HEK293 (cell line): ENCODE data around the gene MNT.

ENCODE experiments used
- BCL11B ChIP-seq: fragments of 450-650 bp; formaldehyde crosslinking; IDR thresholded peaks from 2 replicates; pipeline ENCODE4 v1.5.1; 2016; ENCODE audit warnings: low read depth, missing biosample characterization, missing genetic modification characterization
- EGR2 ChIP-seq: fragments of 450-650 bp; formaldehyde crosslinking; IDR thresholded peaks from 2 replicates; pipeline ENCODE4 v1.5.1; 2016; ENCODE audit warnings: low read depth, missing biosample characterization, missing genetic modification characterization
- GLI2 ChIP-seq: fragments of 450-650 bp; formaldehyde crosslinking; IDR thresholded peaks from 2 replicates; pipeline ENCODE4; 2017; ENCODE audit warnings: missing biosample characterization, missing genetic modification characterization, low read depth, borderline replicate concordance
- KLF17 ChIP-seq: fragments of 450-650 bp; formaldehyde crosslinking; IDR thresholded peaks from 2 replicates; pipeline ENCODE4 v1.5.1; 2016; ENCODE audit warnings: missing biosample characterization, missing genetic modification characterization
- MZF1 ChIP-seq: fragments of 450-650 bp; formaldehyde crosslinking; IDR thresholded peaks from 2 replicates; pipeline ENCODE4 v1.5.1; 2017; ENCODE audit warnings: missing biosample characterization, missing genetic modification characterization, borderline replicate concordance
- OSR2 ChIP-seq: fragments of 450-650 bp; formaldehyde crosslinking; IDR thresholded peaks from 2 replicates; pipeline ENCODE4 v1.5.1; 2016; ENCODE audit warnings: missing biosample characterization, missing genetic modification characterization
- REST ChIP-seq: fragments of 450-650 bp; formaldehyde crosslinking; IDR thresholded peaks from 2 replicates; pipeline ENCODE4 v1.5.1; 2016; ENCODE audit warnings: missing biosample characterization, missing genetic modification characterization
- SP7 ChIP-seq: fragments of 450-650 bp; formaldehyde crosslinking; IDR thresholded peaks from 2 replicates; pipeline ENCODE4 v1.5.1; 2016; ENCODE audit warnings: missing biosample characterization, missing genetic modification characterization
- ZIC2 ChIP-seq: fragments of 450-650 bp; formaldehyde crosslinking; IDR thresholded peaks from 2 replicates; pipeline ENCODE4 v1.5.1; 2016; ENCODE audit warnings: missing biosample characterization, missing genetic modification characterization
- ZNF114 ChIP-seq: fragments of 450-650 bp; formaldehyde crosslinking; IDR thresholded peaks from 2 replicates; pipeline ENCODE4 v1.5.0; 2017; ENCODE audit warnings: missing biosample characterization, missing genetic modification characterization
- ZNF133 ChIP-seq: fragments of 450-650 bp; formaldehyde crosslinking; IDR thresholded peaks from 2 replicates; pipeline ENCODE4 v1.5.1; 2016; ENCODE audit warnings: missing biosample characterization, missing genetic modification characterization
- ZNF26 ChIP-seq: fragments of 450-650 bp; formaldehyde crosslinking; IDR thresholded peaks from 2 replicates; pipeline ENCODE4 v1.5.1; 2016; ENCODE audit warnings: missing biosample characterization, missing genetic modification characterization
- ZNF266 ChIP-seq: fragments of 450-650 bp; formaldehyde crosslinking; IDR thresholded peaks from 2 replicates; pipeline ENCODE4 v1.5.1; 2016; ENCODE audit warnings: missing biosample characterization, missing genetic modification characterization, low read depth
- ZNF292 ChIP-seq: fragments of 450-650 bp; formaldehyde crosslinking; IDR thresholded peaks from 2 replicates; pipeline ENCODE4 v1.5.1; 2016; ENCODE audit warnings: low read depth, missing biosample characterization, missing genetic modification characterization, borderline replicate concordance
- ZNF311 ChIP-seq: fragments of 450-650 bp; formaldehyde crosslinking; IDR thresholded peaks from 2 replicates; pipeline ENCODE4 v1.5.1; 2017; ENCODE audit warnings: missing biosample characterization, missing genetic modification characterization, borderline replicate concordance
- ZNF324 ChIP-seq: fragments of 450-650 bp; formaldehyde crosslinking; IDR thresholded peaks from 2 replicates; pipeline ENCODE4 v1.5.1; 2016; ENCODE audit warnings: missing biosample characterization, missing genetic modification characterization
- ZNF354C ChIP-seq: fragments of 450-650 bp; formaldehyde crosslinking; IDR thresholded peaks from 2 replicates; pipeline ENCODE4 v1.5.1; 2016; ENCODE audit warnings: missing biosample characterization, missing genetic modification characterization, low read depth, borderline replicate concordance
- ZNF37A ChIP-seq: fragments of 450-650 bp; IDR thresholded peaks from 2 replicates; pipeline ENCODE4 v1.5.1; 2018; ENCODE audit warnings: missing biosample characterization, missing genetic modification characterization
- ZNF510 ChIP-seq: fragments of 450-650 bp; formaldehyde crosslinking; IDR thresholded peaks from 2 replicates; pipeline ENCODE4 v1.5.1; 2018; ENCODE audit warnings: mild to moderate bottlenecking, missing genetic modification characterization, missing biosample characterization; ENCODE audit not compliant: insufficient replicate concordance
- ZNF513 ChIP-seq: fragments of 450-650 bp; IDR thresholded peaks from 2 replicates; pipeline ENCODE4 v1.5.1; 2018; ENCODE audit warnings: missing biosample characterization, missing genetic modification characterization
- ZNF558 ChIP-seq: fragments of 450-650 bp; formaldehyde crosslinking; IDR thresholded peaks from 2 replicates; pipeline ENCODE4 v1.5.1; 2016; ENCODE audit warnings: missing biosample characterization, missing genetic modification characterization
- ZNF580 ChIP-seq: fragments of 450-650 bp; formaldehyde crosslinking; IDR thresholded peaks from 2 replicates; pipeline ENCODE4 v1.5.1; 2016; ENCODE audit warnings: missing biosample characterization, missing genetic modification characterization
- ZNF658 ChIP-seq: fragments of 450-650 bp; formaldehyde crosslinking; IDR thresholded peaks from 2 replicates; pipeline ENCODE4; 2016; ENCODE audit warnings: missing biosample characterization, missing genetic modification characterization
- ZNF777 ChIP-seq: fragments of 450-650 bp; formaldehyde crosslinking; IDR thresholded peaks from 2 replicates; pipeline ENCODE4 v1.5.1; 2017; ENCODE audit warnings: missing biosample characterization, missing genetic modification characterization, borderline replicate concordance
- ZNF843 ChIP-seq: fragments of 450-650 bp; formaldehyde crosslinking; IDR thresholded peaks from 2 replicates; pipeline ENCODE4 v1.5.1; 2016; ENCODE audit warnings: missing biosample characterization, missing genetic modification characterization
- ZSCAN23 ChIP-seq: fragments of 450-650 bp; formaldehyde crosslinking; IDR thresholded peaks from 2 replicates; pipeline ENCODE4 v1.5.1; 2016; ENCODE audit warnings: missing biosample characterization, missing genetic modification characterization
- ZXDB ChIP-seq: fragments of 450-650 bp; formaldehyde crosslinking; IDR thresholded peaks from 2 replicates; pipeline ENCODE4 v1.5.1; 2016; ENCODE audit warnings: missing biosample characterization, missing genetic modification characterization
- TF ChIP-seq, protein P1 (sequence below): fragments of 450-650 bp; formaldehyde crosslinking; IDR thresholded peaks from 2 replicates; pipeline ENCODE4 v1.5.1; 2016; ENCODE audit warnings: missing biosample characterization, missing genetic modification characterization
- TF ChIP-seq, protein P2 (sequence below): fragments of 450-650 bp; formaldehyde crosslinking; IDR thresholded peaks from 2 replicates; pipeline ENCODE4 v1.5.1; 2016; ENCODE audit warnings: missing biosample characterization, missing genetic modification characterization

Gene MNT

DNA sequence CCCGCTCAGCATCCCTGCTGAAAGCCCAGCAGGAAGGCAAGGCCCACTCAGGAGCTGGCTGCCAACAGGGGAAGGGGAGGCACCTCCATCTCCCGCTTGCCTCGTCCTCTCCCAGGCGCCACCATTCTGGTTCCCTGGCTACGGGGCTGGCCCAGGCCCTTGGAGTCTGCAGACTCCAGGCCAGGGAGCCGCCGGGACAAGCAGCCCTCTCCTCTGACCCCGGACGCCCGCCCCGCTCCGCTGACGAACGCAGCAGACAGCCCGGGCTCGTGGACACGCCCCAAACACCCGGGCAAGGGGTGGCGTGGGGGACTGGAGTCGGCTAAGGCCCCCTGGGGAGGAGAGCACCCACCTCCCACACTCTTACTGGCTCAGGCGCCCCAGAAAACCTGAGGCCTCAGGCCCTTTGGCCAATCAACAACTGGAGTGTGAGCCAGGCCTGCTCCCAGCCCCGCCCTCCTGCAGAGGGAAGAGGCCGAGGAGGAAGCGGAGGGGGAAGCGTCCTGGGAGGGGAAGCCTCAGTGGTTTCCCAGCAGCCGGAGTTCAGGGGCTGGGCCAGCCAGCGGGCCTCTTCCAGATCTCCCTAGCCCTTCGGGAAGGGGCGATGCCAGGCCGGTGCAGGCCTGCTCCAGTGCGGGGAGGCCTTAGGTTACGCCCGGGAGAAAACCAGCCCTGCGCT, 4.2 kb downstream of the MNT start (continued):
- TF ChIP-seq REST (tag by site-specific recombination), result no peak
- TF ChIP-seq, protein P1, sequence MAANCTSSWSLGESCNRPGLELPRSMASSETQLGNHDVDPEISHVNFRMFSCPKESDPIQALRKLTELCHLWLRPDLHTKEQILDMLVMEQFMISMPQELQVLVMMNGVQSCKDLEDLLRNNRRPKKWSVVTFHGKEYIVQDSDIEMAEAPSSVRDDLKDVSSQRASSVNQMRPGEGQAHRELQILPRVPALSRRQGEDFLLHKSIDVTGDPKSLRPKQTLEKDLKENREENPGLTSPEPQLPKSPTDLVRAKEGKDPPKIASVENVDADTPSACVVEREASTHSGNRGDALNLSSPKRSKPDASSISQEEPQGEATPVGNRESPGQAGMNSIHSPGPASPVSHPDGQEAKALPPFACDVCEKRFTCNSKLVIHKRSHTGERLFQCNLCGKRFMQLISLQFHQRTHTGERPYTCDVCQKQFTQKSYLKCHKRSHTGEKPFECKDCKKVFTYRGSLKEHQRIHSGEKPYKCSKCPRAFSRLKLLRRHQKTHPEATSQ (tag by site-specific recombination), result no peak
- peak; percentile 86 for TF ChIP-seq ZIC2 (tag by site-specific recombination)
- TF ChIP-seq ZNF324 (tag by site-specific recombination), result no peak
- no peak for TF ChIP-seq ZNF37A (tag by site-specific recombination)
- peak; percentile 50 for TF ChIP-seq OSR2 (tag by site-specific recombination)
- TF ChIP-seq ZNF114, result no peak
- no peak for TF ChIP-seq ZNF292 (tag by site-specific recombination)
- TF ChIP-seq EGR2, result peak; percentile 86
- TF ChIP-seq ZNF513 (tag by site-specific recombination), result no peak
- TF ChIP-seq ZNF266 (tag by site-specific recombination), result no peak
- no peak for TF ChIP-seq ZNF558
- 0 out of 2 replicates have a peak, but pooled peaks have one; percentile 33 for TF ChIP-seq ZNF580 (tag by site-specific recombination)
- TF ChIP-seq BCL11B, result no peak
- TF ChIP-seq ZNF26, result no peak
- TF ChIP-seq ZNF843 (tag by site-specific recombination), result no peak
- peak; percentile 53; the same call in 1 of the 2 replicates for TF ChIP-seq ZXDB (tag by site-specific recombination)
- no peak for TF ChIP-seq ZNF311 (tag by site-specific recombination)
- no peak for TF ChIP-seq ZSCAN23 (tag by site-specific recombination)
- no peak for TF ChIP-seq ZNF777
- no peak for TF ChIP-seq ZNF133 (tag by site-specific recombination)
- TF ChIP-seq KLF17, result peak; percentile 42; the same call in 1 of the 2 replicates
- peak; percentile 70 for TF ChIP-seq SP7
- TF ChIP-seq, protein P2, sequence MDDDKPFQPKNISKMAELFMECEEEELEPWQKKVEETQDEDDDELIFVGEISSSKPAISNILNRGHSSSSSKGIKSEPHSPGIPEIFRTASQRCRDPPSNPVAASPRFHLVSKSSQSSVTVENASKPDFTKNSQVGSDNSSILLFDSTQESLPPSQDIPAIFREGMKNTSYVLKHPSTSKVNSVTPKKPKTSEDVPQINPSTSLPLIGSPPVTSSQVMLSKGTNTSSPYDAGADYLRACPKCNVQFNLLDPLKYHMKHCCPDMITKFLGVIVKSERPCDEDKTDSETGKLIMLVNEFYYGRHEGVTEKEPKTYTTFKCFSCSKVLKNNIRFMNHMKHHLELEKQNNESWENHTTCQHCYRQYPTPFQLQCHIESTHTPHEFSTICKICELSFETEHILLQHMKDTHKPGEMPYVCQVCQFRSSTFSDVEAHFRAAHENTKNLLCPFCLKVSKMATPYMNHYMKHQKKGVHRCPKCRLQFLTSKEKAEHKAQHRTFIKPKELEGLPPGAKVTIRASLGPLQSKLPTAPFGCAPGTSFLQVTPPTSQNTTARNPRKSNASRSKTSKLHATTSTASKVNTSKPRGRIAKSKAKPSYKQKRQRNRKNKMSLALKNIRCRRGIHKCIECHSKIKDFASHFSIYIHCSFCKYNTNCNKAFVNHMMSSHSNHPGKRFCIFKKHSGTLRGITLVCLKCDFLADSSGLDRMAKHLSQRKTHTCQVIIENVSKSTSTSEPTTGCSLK, result no peak
- TF ChIP-seq ZNF658 (tag by site-specific recombination), result no peak
- no peak for TF ChIP-seq ZNF354C
- TF ChIP-seq GLI2, result no peak
- TF ChIP-seq ZNF510 (tag by site-specific recombination), result no peak
- no peak for TF ChIP-seq MZF1 (tag by site-specific recombination)
